GM12875 (cell line): ENCODE measurements around the gene RRAGA.
A peak's percentile ranks its signal among the peaks of the same experiment; 100 is the strongest.

Source experiments
- H3K4me3 ChIP-seq: one replicate; pipeline ENCODE4 v1.5.1; 2011; ENCODE audit warnings: low read depth, low read length, control low read depth
- CTCF ChIP-seq: IDR thresholded peaks from 2 replicates; pipeline ENCODE4 v1.5.1; 2011; ENCODE audit warnings: low read depth, mild to moderate bottlenecking, control low read depth, inconsistent platforms, low read length, moderate library complexity, borderline replicate concordance; ENCODE audit not compliant: insufficient read depth

The RRAGA gene

GRCh38 chr9:19036611-19037010, 12.6 kb upstream of the RRAGA start:
- TF ChIP-seq CTCF, result 0 out of 2 replicates have a peak, but pooled peaks have one; percentile 21
- H3K4me3 ChIP-seq, result no peak overlapping the region

- TF ChIP-seq CTCF, result no peak
- peak overlapping the region; percentile 77 for H3K4me3 ChIP-seq
Observed at GRCh38 chr9:19049917-19050636, 850 bp downstream of the RRAGA start.

GRCh38 chr9:19050637-19051591, 1.7 kb downstream of the RRAGA start:
- peak overlapping the region; percentile 77 for H3K4me3 ChIP-seq
- no peak for TF ChIP-seq CTCF

- TF ChIP-seq CTCF, result no peak
Observed at GRCh38 chr9:19057033-19057432, 7.8 kb downstream of the RRAGA start.

GRCh38 chr9:19074229-19074628, 25.0 kb downstream of the RRAGA start:
- TF ChIP-seq CTCF, result no peak
- H3K4me3 ChIP-seq, result no peak overlapping the region

More at GRCh38 chr9:19057033-19057432, 7.8 kb downstream of the RRAGA start:
- H3K4me3 ChIP-seq, result no peak overlapping the region

GRCh38 chr9:19074836-19075235, 25.6 kb downstream of the RRAGA start:
- TF ChIP-seq CTCF, result no peak
- H3K4me3 ChIP-seq, result no peak overlapping the region

- H3K4me3 ChIP-seq, result no peak overlapping the region
- TF ChIP-seq CTCF, result peak; percentile 25; the same call in 1 of the 2 replicates
Observed at GRCh38 chr9:19085295-19085694, 36.1 kb downstream of the RRAGA start.
